Neuronal stem cell (in vitro differentiated cells): ENCODE data around the gene SEMA4G.
A peak's percentile ranks its signal among the peaks of the same experiment; 100 is the strongest.

Experiments
- DNase-seq: peaks from one replicate; pipeline ENCODE4 v3.0.0-alpha.2; 2013; ENCODE audit warnings: low spot score
- H2AFZ ChIP-seq: one replicate; pipeline ENCODE4 v1.6.1; 2013; ENCODE audit warnings: mild to moderate bottlenecking, low read length, inconsistent platforms
- H2AK5ac ChIP-seq: 2 replicates; pipeline ENCODE4 v1.6.1; 2013; ENCODE audit warnings: low read depth, mild to moderate bottlenecking, inconsistent platforms, low read length, moderate library complexity, mixed read lengths
- H2BK120ac ChIP-seq: 2 replicates; pipeline ENCODE4 v1.6.1; 2013; ENCODE audit warnings: low read depth, mild to moderate bottlenecking, inconsistent platforms, low read length, moderate library complexity, mixed read lengths
- H2BK12ac ChIP-seq: one replicate; pipeline ENCODE4 v1.6.1; 2013; ENCODE audit warnings: low read length, inconsistent platforms
- H2BK15ac ChIP-seq: 2 replicates; pipeline ENCODE4 v1.6.1; 2013; ENCODE audit warnings: mild to moderate bottlenecking, low read length, inconsistent platforms, mixed read lengths
- H2BK5ac ChIP-seq: one replicate; pipeline ENCODE4 v1.6.1; 2013; ENCODE audit warnings: inconsistent platforms, mild to moderate bottlenecking, low read length, moderate library complexity
- H3K14ac ChIP-seq: one replicate; pipeline ENCODE4 v1.6.1; 2013; ENCODE audit warnings: low read length, inconsistent platforms
- H3K18ac ChIP-seq: 2 replicates; pipeline ENCODE4 v1.6.1; 2013; ENCODE audit warnings: low read length, inconsistent platforms
- H3K23ac ChIP-seq: 2 replicates; pipeline ENCODE4 v1.6.1; 2013; ENCODE audit warnings: low read depth, mild to moderate bottlenecking, mixed read lengths, low read length, inconsistent platforms; ENCODE audit not compliant: poor library complexity
- H3K27ac ChIP-seq: replicated peaks from 3 replicates; pipeline ENCODE4 v1.5.1; 2013; ENCODE audit warnings: low read length, inconsistent platforms
- H3K27me3 ChIP-seq, 3 experiments: 2 replicates each; pipeline ENCODE4 v1.6.1; 2013; ENCODE audit warnings: low read length in 3 of 3, mild to moderate bottlenecking in 2 of 3, inconsistent platforms in 1 of 3, low read depth in 1 of 3, mixed read lengths in 1 of 3, moderate library complexity in 1 of 3; ENCODE audit not compliant: control insufficient read depth in 3 of 3, insufficient read depth in 3 of 3
- H3K36me3 ChIP-seq, 2 donors: replicated peaks in 1 of 2; 2 replicates each; pipeline ENCODE4 v1.6.1; 2013; ENCODE audit warnings: low read length in 2 of 2; ENCODE audit not compliant: control insufficient read depth in 2 of 2, insufficient read depth in 2 of 2
- H3K4ac ChIP-seq: 2 replicates; pipeline ENCODE4 v1.6.1; 2013; ENCODE audit warnings: inconsistent platforms, mild to moderate bottlenecking, low read length, moderate library complexity
- H3K4me1 ChIP-seq, 2 donors: 1 replicate in 1 of 2; 2 replicates in 1 of 2; pipeline ENCODE4 v1.6.1; 2013; ENCODE audit warnings: low read length in 2 of 2, low read depth in 1 of 2; ENCODE audit not compliant: control insufficient read depth in 2 of 2, insufficient read depth in 1 of 2
- H3K4me2 ChIP-seq: one replicate; pipeline ENCODE4 v1.6.1; 2013; ENCODE audit warnings: mild to moderate bottlenecking, low read length, inconsistent platforms; ENCODE audit not compliant: insufficient read depth, poor library complexity, severe bottlenecking
- H3K4me3 ChIP-seq, 2 donors: 2 replicates each; pipeline ENCODE4 v1.5.1; 2013; ENCODE audit warnings: low read length in 2 of 2, mild to moderate bottlenecking in 2 of 2, inconsistent platforms in 1 of 2, moderate library complexity in 1 of 2
- H3K79me1 ChIP-seq: one replicate; pipeline ENCODE4 v1.6.1; 2013; ENCODE audit warnings: low read depth, mild to moderate bottlenecking, inconsistent platforms, low read length, moderate library complexity
- H3K9ac ChIP-seq: one replicate; pipeline ENCODE4 v1.6.1; 2013; ENCODE audit warnings: mild to moderate bottlenecking, low read depth, low read length, inconsistent platforms; ENCODE audit not compliant: poor library complexity
- H3K9me3 ChIP-seq, 2 donors: replicated peaks in 1 of 2; 2 replicates each; pipeline versions ENCODE3 to v1.6.1; 2013; ENCODE audit warnings: low read length in 2 of 2, mild to moderate bottlenecking in 2 of 2, inconsistent platforms in 1 of 2, low read depth in 1 of 2, mixed read lengths in 1 of 2, moderate library complexity in 1 of 2; ENCODE audit not compliant: control insufficient read depth in 2 of 2, insufficient read depth in 1 of 2
- H4K8ac ChIP-seq: one replicate; pipeline ENCODE4 v1.6.1; 2013; ENCODE audit warnings: low read depth, mild to moderate bottlenecking, inconsistent platforms, low read length, moderate library complexity
- H4K91ac ChIP-seq: one replicate; pipeline ENCODE4 v1.6.1; 2013; ENCODE audit warnings: low read length, low read depth, mild to moderate bottlenecking, inconsistent platforms; ENCODE audit not compliant: poor library complexity
- WGBS, 2 donors: extraction: QIAGEN DNeasy Blood & Tissue Kit; methylation state at CpG; one replicate each; pipeline ENCODE4 v1.1.7; 2013; ENCODE audit warnings: missing lambda C conversion rate in 2 of 2, mixed read lengths in 1 of 2; ENCODE audit not compliant: insufficient read length in 2 of 2, insufficient replicate concordance in 1 of 2; ENCODE audit errors: extremely low coverage in 2 of 2; 5-methylcytosine and 5-hydroxymethylcytosine counted together

Gene SEMA4G

DNA sequence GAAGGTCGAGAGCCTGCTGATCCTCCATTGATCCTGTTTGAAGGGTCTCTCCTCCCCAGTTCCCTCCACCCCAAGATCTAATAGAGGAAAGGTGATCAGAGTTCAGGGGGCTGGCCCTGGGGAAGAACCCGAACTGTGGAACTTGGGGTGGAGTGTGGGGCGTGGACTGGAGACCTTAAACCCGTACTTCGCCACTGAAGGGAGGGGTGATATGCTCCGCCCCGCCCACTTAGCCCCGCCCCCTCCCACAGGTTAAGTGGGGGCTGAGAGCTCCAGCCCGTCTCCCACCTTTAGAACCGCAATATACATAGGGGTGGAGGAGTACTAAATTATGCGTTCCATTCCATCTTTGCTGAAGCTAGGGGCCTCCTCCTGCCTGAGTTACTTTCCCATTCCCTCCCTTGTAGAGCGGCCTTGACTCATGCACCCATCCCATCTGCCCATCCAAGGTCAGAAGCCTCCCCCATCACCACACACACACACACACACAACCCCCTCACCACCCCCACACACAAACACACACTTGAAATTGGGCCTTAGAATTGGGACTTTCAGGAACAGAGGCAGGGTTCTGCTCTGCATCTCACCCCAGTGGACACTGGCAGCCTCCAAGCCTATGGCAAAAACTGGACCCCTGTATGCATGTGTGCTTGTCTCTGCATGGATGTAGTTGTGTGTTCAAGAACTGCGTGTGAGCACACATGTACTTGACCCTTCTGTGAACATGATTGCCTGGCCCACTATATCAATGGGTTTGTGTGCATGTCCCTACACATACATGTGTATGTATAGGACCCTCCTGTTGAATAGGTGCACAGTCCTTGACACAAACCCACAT, 991 bp downstream of the SEMA4G start:
- H3K14ac ChIP-seq = peak overlapping the region; percentile 73
- no peak for DNase-seq
- peak overlapping the region; percentile 95 for H3K18ac ChIP-seq
- peaks cover 2 to 19% of the 10 kb centered on the region in 2 donors for H3K36me3 ChIP-seq
- H2BK120ac ChIP-seq = no peak overlapping the region
- peaks cover 3% of the 10 kb centered on the region for H3K79me1 ChIP-seq
- no peak overlapping the region for H3K27ac ChIP-seq
- peaks cover 2 to 18% of the 10 kb centered on the region in 2 donors for H3K4me1 ChIP-seq
- no peak overlapping the region for H2BK12ac ChIP-seq
- peak overlapping the region; percentile 79 for H3K4me2 ChIP-seq
- H3K27me3 ChIP-seq = peaks cover 0 to 5% (median 0%) of the 10 kb centered on the region in 3 experiments
- no peak overlapping the region for H3K4ac ChIP-seq
- H3K9me3 ChIP-seq = no peaks in the 10 kb centered on the region
- peak overlapping the region; percentile 47 to 85 for H3K4me3 ChIP-seq
- no peak overlapping the region for H4K91ac ChIP-seq
- H2BK15ac ChIP-seq = no peak overlapping the region
- WGBS, 2 donors = no CpG with 5 or more reads among the region's 13 CpGs
- peak overlapping the region; percentile 46 for H3K23ac ChIP-seq
- peak overlapping the region; percentile 93 for H2AFZ ChIP-seq
- H3K9ac ChIP-seq = peak overlapping the region; percentile 47
- no peak overlapping the region for H2BK5ac ChIP-seq
- H2AK5ac ChIP-seq = no peak overlapping the region
- no peak overlapping the region for H4K8ac ChIP-seq

DNA sequence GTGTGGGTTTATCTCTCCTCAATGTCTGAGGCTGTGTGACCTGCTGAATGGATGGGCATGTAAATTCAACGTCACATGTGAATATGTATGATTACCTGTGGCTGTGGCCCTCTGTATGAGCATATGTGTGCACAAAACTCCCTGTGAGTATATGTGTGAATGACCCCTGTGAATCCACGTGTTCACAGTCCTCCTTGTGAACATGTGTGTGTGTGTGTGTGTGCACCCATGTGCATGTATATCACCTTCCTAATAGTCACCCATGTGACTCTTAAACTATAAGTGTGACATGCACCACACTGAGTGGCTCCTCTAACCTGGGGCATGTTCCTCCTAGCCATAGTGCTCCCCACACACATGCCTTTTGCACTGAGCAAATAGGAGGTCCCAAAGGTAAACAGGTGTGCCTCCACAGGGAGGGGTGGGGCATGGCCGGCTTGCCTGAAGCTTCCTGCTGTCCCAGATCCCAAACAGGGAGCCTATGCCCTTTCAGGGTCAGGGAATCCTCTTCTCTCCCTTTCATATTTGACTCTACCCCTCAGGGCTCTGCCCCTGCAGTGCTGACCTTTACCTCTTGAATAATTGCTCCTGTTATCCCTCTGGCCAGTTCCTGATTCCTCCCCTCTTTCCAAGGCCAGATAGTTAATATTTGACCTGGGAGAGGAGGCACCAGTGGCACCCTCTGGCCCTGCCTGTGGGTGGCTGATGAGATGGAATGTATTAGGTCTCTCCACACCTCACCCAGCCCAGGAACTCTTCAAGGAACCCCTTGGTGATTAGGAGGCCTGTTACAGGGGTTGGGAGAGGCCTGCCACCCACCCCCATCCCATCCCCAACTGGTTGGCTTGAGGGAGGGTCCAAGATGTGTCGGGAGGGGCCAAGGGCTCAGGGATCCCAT, 1.9 kb downstream of the SEMA4G start:
- Histone ChIP-seq H2AFZ (no peak overlapping the region), H3K27ac (no peak overlapping the region), H3K9me3 (no peaks in the 10 kb centered on the region), H2BK12ac (no peak overlapping the region), H2BK15ac (no peak overlapping the region), H3K4me1 (peaks cover 2 to 18% of the 10 kb centered on the region in 2 donors), H3K4me2 (no peak overlapping the region), H4K91ac (no peak overlapping the region), H3K14ac (no peak overlapping the region), H3K4ac (no peak overlapping the region), H3K4me3 (no peak overlapping the region), H2BK120ac (no peak overlapping the region), H2BK5ac (no peak overlapping the region), H3K79me1 (peaks cover 3% of the 10 kb centered on the region), H3K27me3 (peaks cover 0 to 5% (median 0%) of the 10 kb centered on the region in 3 experiments), H3K36me3 (peaks cover 0 to 11% of the 10 kb centered on the region in 2 donors), H3K23ac (no peak overlapping the region), H2AK5ac (no peak overlapping the region), H3K18ac (no peak overlapping the region), H4K8ac (no peak overlapping the region), H3K9ac (no peak overlapping the region)
- WGBS, 2 donors = no CpG with 5 or more reads among the region's 4 CpGs
- DNase-seq = no peak

DNA sequence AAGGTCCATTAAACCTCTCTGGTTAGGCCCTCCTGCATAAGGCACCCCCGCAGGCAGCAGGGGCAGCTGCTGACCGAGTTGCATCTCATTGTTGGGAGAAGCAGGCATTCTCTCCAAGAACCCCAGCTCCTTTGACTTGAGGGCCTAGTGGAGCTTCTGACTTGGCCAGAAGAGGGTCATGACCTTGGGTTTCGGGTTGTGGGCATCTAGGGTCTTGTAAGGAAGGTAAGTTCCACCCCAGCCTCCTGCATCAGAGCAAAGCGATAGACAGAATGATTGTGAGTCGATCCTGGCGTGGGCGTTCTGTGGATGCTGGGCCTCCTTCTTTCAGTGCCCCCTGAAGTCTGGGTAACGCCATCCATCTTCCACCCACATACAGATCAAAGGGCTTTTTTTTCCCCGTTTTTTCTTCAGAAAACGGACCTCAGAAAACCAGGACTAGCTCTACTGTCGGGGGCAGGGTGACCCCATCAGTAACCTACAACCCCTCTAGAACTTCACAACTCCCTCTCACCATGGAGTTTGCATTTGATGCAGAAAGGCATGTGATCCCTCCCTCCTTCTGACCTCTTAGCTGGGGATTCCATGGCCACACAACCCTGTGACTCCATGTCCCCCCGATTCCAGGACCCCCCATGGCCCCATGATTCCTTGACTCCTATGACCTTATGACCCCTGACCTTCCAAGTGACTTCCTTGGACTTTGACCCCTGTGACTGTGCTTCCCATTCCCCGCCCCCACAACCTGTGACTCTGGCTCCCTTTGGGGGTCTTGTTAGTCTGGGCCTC, 3.0 kb downstream of the SEMA4G start:
- peaks cover 2 to 18% of the 10 kb centered on the region in 2 donors for H3K4me1 ChIP-seq
- WGBS, 2 donors = no CpG with 5 or more reads among the region's 13 CpGs
- H2BK120ac ChIP-seq = no peak overlapping the region
- no peak overlapping the region for H3K4me2 ChIP-seq
- peaks cover 3% of the 10 kb centered on the region for H3K79me1 ChIP-seq
- H2BK12ac ChIP-seq = no peak overlapping the region
- no peak overlapping the region for H2BK5ac ChIP-seq
- DNase-seq = no peak
- peaks cover 0 to 5% (median 0%) of the 10 kb centered on the region in 3 experiments for H3K27me3 ChIP-seq
- H4K91ac ChIP-seq = no peak overlapping the region
- no peak overlapping the region for H3K18ac ChIP-seq
- no peaks in the 10 kb centered on the region for H3K9me3 ChIP-seq
- H3K36me3 ChIP-seq = peaks cover under 1 to 1% of the 10 kb centered on the region in 2 donors
- H3K23ac ChIP-seq = no peak overlapping the region
- H3K14ac ChIP-seq = no peak overlapping the region
- H2BK15ac ChIP-seq = no peak overlapping the region
- H2AFZ ChIP-seq = no peak overlapping the region
- no peak overlapping the region for H3K9ac ChIP-seq
- no peak overlapping the region for H3K27ac ChIP-seq
- H2AK5ac ChIP-seq = peak overlapping the region; percentile 26
- H3K4me3 ChIP-seq = no peak overlapping the region
- no peak overlapping the region for H4K8ac ChIP-seq
- no peak overlapping the region for H3K4ac ChIP-seq
